CD4-positive, alpha-beta T cell (primary cell): ENCODE data around the gene KCND3. TPM values are rescaled to one million over a fixed set of nuclear protein-coding genes. Genes with fewer than 3 reads are reported as not detected.

Experiments used
- ATAC-seq: fragments of 200-7000 bp; cut with Tn5 transposase; one replicate; pipeline ENCODE4 v1.10.0; 2022; ENCODE audit warnings: mild to moderate bottlenecking; ENCODE audit not compliant: poor library complexity
- CTCF ChIA-PET: fragments of 350-600 bp; sonication (Branson Sonifier 250); formaldehyde crosslinking; loops from one replicate; lab custom pipeline; 2021; ENCODE audit warnings: antibody characterized with exemption, inconsistent platforms; lab: Charles Lee
- POLR2A ChIA-PET: fragments of 350-600 bp; sonication (Branson Sonifier 250); formaldehyde crosslinking; loops from one replicate; lab custom pipeline; 2021; ENCODE audit warnings: antibody characterized with exemption, inconsistent platforms; lab: Charles Lee
- DNase-seq, 14 experiments: peaks; one replicate each; pipeline ENCODE4 v3.0.0-alpha.2; 2013 to 2020; ENCODE audit warnings: mixed read lengths in 2 of 14
- H3K27ac ChIP-seq, 2 donors: one replicate each; pipeline versions ENCODE4 v1.5.1 to v1.7.0; 2013; ENCODE audit warnings: low read length in 2 of 2, low read depth in 1 of 2, mild to moderate bottlenecking in 1 of 2
- H3K27me3 ChIP-seq, 2 experiments: 1 replicate in 1 of 2; 2 replicates in 1 of 2; pipeline versions ENCODE4 v1.6.1 to v1.7.0; 2013; ENCODE audit warnings: low read length in 2 of 2, control low read depth in 1 of 2, mild to moderate bottlenecking in 1 of 2, moderate library complexity in 1 of 2; ENCODE audit not compliant: insufficient read depth in 2 of 2, control insufficient read depth in 1 of 2
- H3K36me3 ChIP-seq: one replicate; pipeline ENCODE4 v1.6.1; 2013; ENCODE audit warnings: low read length, control low read depth; ENCODE audit not compliant: insufficient read depth
- H3K4me1 ChIP-seq: one replicate; pipeline ENCODE4 v1.6.1; 2013; ENCODE audit warnings: low read length, control low read depth; ENCODE audit not compliant: insufficient read depth
- H3K4me3 ChIP-seq: one replicate; pipeline ENCODE4 v1.5.1; 2013; ENCODE audit warnings: mild to moderate bottlenecking, low read length, moderate library complexity
- H3K9me3 ChIP-seq, 2 experiments: 1 replicate in 1 of 2; 2 replicates in 1 of 2; pipeline versions ENCODE4 v1.6.1 to v1.7.0; 2013; ENCODE audit warnings: low read length in 2 of 2, mild to moderate bottlenecking in 2 of 2, control low read depth in 1 of 2, moderate library complexity in 1 of 2; ENCODE audit not compliant: control insufficient read depth in 1 of 2, insufficient read depth in 1 of 2
- H3K27ac Mint-ChIP-seq: one replicate; pipeline ENCODE4 v1.8.0; 2020; ENCODE audit warnings: mixed read lengths
- H3K27me3 Mint-ChIP-seq: one replicate; pipeline ENCODE4 v1.8.0; 2021; ENCODE audit warnings: mixed read lengths
- H3K36me3 Mint-ChIP-seq: one replicate; pipeline ENCODE4 v1.8.0; 2021; ENCODE audit warnings: low read depth, mixed read lengths
- H3K4me1 Mint-ChIP-seq: one replicate; pipeline ENCODE4 v1.8.0; 2021; ENCODE audit warnings: low read depth, mixed read lengths
- H3K4me3 Mint-ChIP-seq: one replicate; pipeline ENCODE4 v1.8.0; 2020; ENCODE audit warnings: mild to moderate bottlenecking, mixed read lengths
- H3K9me3 Mint-ChIP-seq: one replicate; pipeline ENCODE4 v1.8.0; 2020; ENCODE audit warnings: mixed read lengths
- CTCF ChIP-seq: fragments of 200-600 bp; IDR thresholded peaks from one replicate; pipeline ENCODE4 v1.8.0; 2022; ENCODE audit warnings: antibody characterized with exemption, mild to moderate bottlenecking
- intact Hi-C, 2 experiments: fragments of 100-400 bp; cut with DNase I in 1 of 2; cut with micrococcal nuclease in 1 of 2; formaldehyde crosslinking; loops; one replicate each; pipeline versions ENCODE4 v1.15.1 to v1.9.0; 2023 to 2025; cut with DNase I, micrococcal nuclease
- total RNA-seq, 174 experiments: library from RNA in 2 of 174; stranded (reverse) in 2 of 174; gene quantifications; one replicate each; pipeline ENCODE4 v1.2.3 and lab custom pipeline; 2021 to 2026

The KCND3 gene
- total RNA-seq, 2 experiments from 2014 or later = 0.05 TPM; not detected in 1

- no peak for ATAC-seq
- no peak overlapping the region for H3K4me3 ChIP-seq
- ChIA-PET CTCF (no interaction called here), POLR2A (no interaction called here)
- Mint-ChIP-seq H3K27ac (no peak overlapping the region), H3K4me1 (no peaks in the 10 kb centered on the region), H3K4me3 (no peak overlapping the region), H3K27me3 (peaks cover 6% of the 10 kb centered on the region), H3K9me3 (no peaks in the 10 kb centered on the region), H3K36me3 (no peaks in the 10 kb centered on the region)
- intact Hi-C loops = no loop called here
- H3K9me3 ChIP-seq = no peaks in the 10 kb centered on the region
- no peak for TF ChIP-seq CTCF
- H3K27ac ChIP-seq = no peak overlapping the region
- DNase-seq = no peak
- H3K36me3 ChIP-seq = no peaks in the 10 kb centered on the region
- no peaks in the 10 kb centered on the region for H3K4me1 ChIP-seq
- no peaks in the 10 kb centered on the region for H3K27me3 ChIP-seq
These were observed 213.1 kb downstream of the KCND3 start for GRCh38 chr1:111776391-111776790.

- H3K27me3 ChIP-seq = no peaks in the 10 kb centered on the region
- no peaks in the 10 kb centered on the region for H3K36me3 ChIP-seq
- no peak for TF ChIP-seq CTCF
- CTCF ChIA-PET = no interaction called here
- H3K9me3 ChIP-seq = no peaks in the 10 kb centered on the region
- Mint-ChIP-seq H3K4me3 (no peak overlapping the region), H3K27me3 (peaks cover 6% of the 10 kb centered on the region), H3K9me3 (no peaks in the 10 kb centered on the region), H3K27ac (no peak overlapping the region), H3K36me3 (no peaks in the 10 kb centered on the region), H3K4me1 (no peaks in the 10 kb centered on the region)
- no peak overlapping the region for H3K27ac ChIP-seq
- POLR2A ChIA-PET = no interaction called here
- intact Hi-C loops = no loop called here
- H3K4me1 ChIP-seq = no peaks in the 10 kb centered on the region
- ATAC-seq = no peak
- H3K4me3 ChIP-seq = no peak overlapping the region
- DNase-seq = no peak
These were observed 213.5 kb downstream of the KCND3 start for GRCh38 chr1:111775966-111776365.

- no peaks in the 10 kb centered on the region for H3K27me3 Mint-ChIP-seq
These were observed 218.6 kb downstream of the KCND3 start for GRCh38 chr1:111770916-111771315.

More at GRCh38 chr1:111770916-111771315, 218.6 kb downstream of the KCND3 start:
- TF ChIP-seq CTCF = no peak
- no peaks in the 10 kb centered on the region for H3K4me1 ChIP-seq
- no peak overlapping the region for H3K4me3 ChIP-seq
- no peaks in the 10 kb centered on the region for H3K27me3 ChIP-seq
- CTCF ChIA-PET = interaction anchor here (0.6 to 7.0 kb wide), 2 partner anchors 58 to 620 kb away, joined by 3 to 96 read pairs; no protein-coding TSS in a partner anchor
- peaks cover 9% of the 10 kb centered on the region for H3K4me1 Mint-ChIP-seq
- POLR2A ChIA-PET = no interaction called here
- ATAC-seq (no peak), DNase-seq (no peak)
- peaks cover 34% of the 10 kb centered on the region for H3K36me3 Mint-ChIP-seq
- H3K36me3 ChIP-seq = peaks cover 19% of the 10 kb centered on the region
- H3K27ac Mint-ChIP-seq = no peak overlapping the region
- no peak overlapping the region for H3K27ac ChIP-seq
- no peaks in the 10 kb centered on the region for H3K9me3 ChIP-seq
- H3K9me3 Mint-ChIP-seq = no peaks in the 10 kb centered on the region
- intact Hi-C loops = no loop called here
- no peak overlapping the region for H3K4me3 Mint-ChIP-seq
